Measurements from ENCODE around the gene HNRNPUL1.

HNRNPUL1 gene

GRCh38 chr19:41238244-41238643 is 25.9 kb upstream of the HNRNPUL1 start:
- Histone ChIP-seq H3K36me3 (ENCODE audit: control insufficient read depth, insufficient read depth, low read length) (no peaks in the 10 kb centered on the region), H3K4me3 (replicated peaks; ENCODE audit: low read depth, low read length) (no peak overlapping the region), H3K27me3 (replicated peaks; ENCODE audit: control insufficient read depth, insufficient read depth, low read length) (no peaks in the 10 kb centered on the region; the same call in 1 of the 2 replicates)
- DNase-seq (ENCODE audit: extremely low read depth, insufficient read length), result no peak
- no peak for TF ChIP-seq CTCF (IDR thresholded peaks at IDR 0.05; ENCODE audit: insufficient read depth, low read length, poor library complexity, severe bottlenecking)

GRCh38 chr19:41239363-41239762 is 24.8 kb upstream of the HNRNPUL1 start:
- DNase-seq (ENCODE audit: extremely low read depth, insufficient read length), result no peak
- Histone ChIP-seq H3K36me3 (ENCODE audit: control insufficient read depth, insufficient read depth, low read length) (no peaks in the 10 kb centered on the region), H3K27me3 (replicated peaks; ENCODE audit: control insufficient read depth, insufficient read depth, low read length) (no peaks in the 10 kb centered on the region; the same call in 1 of the 2 replicates), H3K4me3 (replicated peaks; ENCODE audit: low read depth, low read length) (no peak overlapping the region)
- TF ChIP-seq CTCF (IDR thresholded peaks at IDR 0.05; ENCODE audit: insufficient read depth, low read length, poor library complexity, severe bottlenecking), result no peak

- Histone ChIP-seq H3K27me3 (replicated peaks; ENCODE audit: control insufficient read depth, insufficient read depth, low read length) (no peaks in the 10 kb centered on the region; the same call in 1 of the 2 replicates), H3K36me3 (ENCODE audit: control insufficient read depth, insufficient read depth, low read length) (no peaks in the 10 kb centered on the region), H3K4me3 (replicated peaks; ENCODE audit: low read depth, low read length) (no peak overlapping the region)
- no peak for DNase-seq (ENCODE audit: extremely low read depth, insufficient read length)
- TF ChIP-seq CTCF (IDR thresholded peaks at IDR 0.05; ENCODE audit: insufficient read depth, low read length, poor library complexity, severe bottlenecking), result no peak
Observed at GRCh38 chr19:41239961-41240574, 24.1 kb upstream of the HNRNPUL1 start.

GRCh38 chr19:41241859-41242258 is 22.3 kb upstream of the HNRNPUL1 start:
- Histone ChIP-seq H3K27me3 (replicated peaks; ENCODE audit: control insufficient read depth, insufficient read depth, low read length) (no peaks in the 10 kb centered on the region; the same call in 1 of the 2 replicates), H3K36me3 (ENCODE audit: control insufficient read depth, insufficient read depth, low read length) (no peaks in the 10 kb centered on the region), H3K4me3 (replicated peaks; ENCODE audit: low read depth, low read length) (no peak overlapping the region)
- no peak for DNase-seq (ENCODE audit: extremely low read depth, insufficient read length)
- no peak for TF ChIP-seq CTCF (IDR thresholded peaks at IDR 0.05; ENCODE audit: insufficient read depth, low read length, poor library complexity, severe bottlenecking)

GRCh38 chr19:41244117-41244516 is 20.1 kb upstream of the HNRNPUL1 start:
- DNase-seq (ENCODE audit: extremely low read depth, insufficient read length), result no peak
- no peaks in the 10 kb centered on the region; the same call in 1 of the 2 replicates for H3K27me3 ChIP-seq (replicated peaks; ENCODE audit: control insufficient read depth, insufficient read depth, low read length)
- H3K4me3 ChIP-seq (replicated peaks; ENCODE audit: low read depth, low read length), result no peak overlapping the region
- H3K36me3 ChIP-seq (ENCODE audit: control insufficient read depth, insufficient read depth, low read length), result no peaks in the 10 kb centered on the region
- no peak for TF ChIP-seq CTCF (IDR thresholded peaks at IDR 0.05; ENCODE audit: insufficient read depth, low read length, poor library complexity, severe bottlenecking)

- H3K36me3 ChIP-seq (ENCODE audit: control insufficient read depth, insufficient read depth, low read length), result no peaks in the 10 kb centered on the region
Observed at GRCh38 chr19:41245843-41246242, 18.3 kb upstream of the HNRNPUL1 start.

More at GRCh38 chr19:41245843-41246242, 18.3 kb upstream of the HNRNPUL1 start:
- TF ChIP-seq CTCF (IDR thresholded peaks at IDR 0.05; ENCODE audit: insufficient read depth, low read length, poor library complexity, severe bottlenecking), result no peak
- no peak for DNase-seq (ENCODE audit: extremely low read depth, insufficient read length)
- no peak overlapping the region for H3K4me3 ChIP-seq (replicated peaks; ENCODE audit: low read depth, low read length)
- H3K27me3 ChIP-seq (replicated peaks; ENCODE audit: control insufficient read depth, insufficient read depth, low read length), result no peaks in the 10 kb centered on the region

Measured in GM06990 (cell line).